Measurements from ENCODE around the gene HRC. TPM values are rescaled to one million over a fixed set of nuclear protein-coding genes. Genes with fewer than 3 reads are reported as not detected.
A peak's percentile ranks its signal among the peaks of the same experiment; 100 is the strongest.
"Not testable (repeated sequence)": the region's sequence is repeated elsewhere in the genome, so short reads cannot be mapped to it uniquely, and the experiment has no call there.

Gene HRC
- total RNA-seq, 2 experiments from 2014 or later = not detected

DNA sequence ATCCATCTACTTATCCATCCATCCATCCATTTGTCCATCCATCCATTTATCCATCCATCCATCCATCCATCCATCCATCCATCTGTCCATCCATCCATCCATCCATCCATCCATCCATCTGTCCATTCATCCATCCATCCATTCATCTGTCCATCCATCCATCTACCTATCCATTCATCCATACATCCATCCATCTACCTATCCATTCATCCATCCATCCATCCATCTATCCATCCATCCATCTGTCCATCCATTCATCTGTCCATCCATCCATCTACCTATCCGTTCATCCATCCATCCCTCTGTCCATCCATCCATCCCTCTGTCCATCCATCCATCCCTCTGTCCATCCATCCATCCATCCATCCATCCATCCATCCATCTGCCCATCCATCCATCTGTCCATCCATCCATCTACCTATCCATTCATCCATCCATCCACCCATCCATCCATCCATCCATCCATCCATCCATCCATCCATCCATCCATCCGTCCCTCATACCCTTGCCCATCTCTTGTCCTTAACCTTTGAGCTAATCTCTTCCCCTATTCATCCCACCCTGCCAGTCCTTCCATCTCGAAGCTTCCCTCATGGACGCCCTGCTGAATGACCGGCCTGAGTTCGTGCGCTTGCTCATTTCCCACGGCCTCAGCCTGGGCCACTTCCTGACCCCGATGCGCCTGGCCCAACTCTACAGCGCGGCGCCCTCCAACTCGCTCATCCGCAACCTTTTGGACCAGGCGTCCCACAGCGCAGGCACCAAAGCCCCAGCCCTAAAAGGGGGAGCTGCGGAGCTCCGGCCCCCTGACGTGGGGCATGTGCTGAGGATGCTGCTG lies 27.0 kb upstream of the HRC start:
- H3K27me3 Mint-ChIP-seq; H3K27ac Mint-ChIP-seq; H3K4me3 Mint-ChIP-seq; DNase-seq; CTCF ChIA-PET; H3K36me3 Mint-ChIP-seq (ENCODE audit: low read depth); H3K4me1 Mint-ChIP-seq; POLR2A ChIA-PET: not testable (repeated sequence)
- H3K9me3 Mint-ChIP-seq = peaks cover 11% of the 10 kb centered on the region

DNA sequence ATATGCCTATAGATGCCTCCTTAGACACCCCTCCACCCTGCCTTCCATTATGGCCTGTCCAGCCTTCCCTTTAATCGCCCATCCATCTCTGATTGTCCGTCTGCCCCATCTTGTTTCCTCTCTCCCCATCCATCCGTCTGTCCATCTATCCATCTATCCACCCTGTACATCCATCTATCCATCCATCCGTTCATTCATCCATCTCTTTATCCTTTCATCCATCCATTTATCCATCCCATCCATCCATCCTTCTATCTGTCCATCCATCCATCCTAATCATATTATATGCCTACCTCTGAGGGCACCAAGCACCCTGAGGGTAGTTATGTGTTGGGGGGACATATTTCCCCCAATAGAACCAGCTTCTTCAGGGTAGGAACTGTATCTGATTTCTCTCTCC lies 25.5 kb upstream of the HRC start:
- H3K36me3 Mint-ChIP-seq (ENCODE audit: low read depth) = no peaks in the 10 kb centered on the region
- H3K27me3 Mint-ChIP-seq = no peaks in the 10 kb centered on the region
- ChIA-PET CTCF (interaction anchor here (1.2 kb wide), 1 partner anchor 83 kb away, joined by 3 read pairs; no protein-coding TSS in a partner anchor), POLR2A (no interaction called here)
- no peak for DNase-seq
- H3K27ac Mint-ChIP-seq = no peak overlapping the region
- peaks cover 4% of the 10 kb centered on the region for H3K4me1 Mint-ChIP-seq
- peaks cover 8% of the 10 kb centered on the region for H3K9me3 Mint-ChIP-seq
- no peak overlapping the region for H3K4me3 Mint-ChIP-seq

DNA sequence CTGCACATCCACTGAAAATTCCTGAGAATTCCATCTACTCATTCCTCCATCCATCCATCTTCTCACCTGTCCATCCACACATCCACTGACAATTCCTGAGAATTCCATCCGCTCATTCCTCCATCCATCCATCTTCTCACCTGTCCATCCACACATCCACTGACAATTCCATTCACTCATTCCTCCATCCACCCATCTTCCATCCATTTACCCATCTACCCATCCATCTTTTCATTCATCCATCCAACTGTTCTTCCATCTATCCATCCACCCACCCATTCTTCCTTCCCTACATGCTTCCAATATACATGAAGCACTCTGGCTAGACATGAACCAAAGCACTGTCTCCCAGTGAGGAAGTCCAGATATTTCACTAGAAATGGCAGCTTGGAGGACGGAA lies 18.0 kb upstream of the HRC start:
- Mint-ChIP-seq H3K36me3 (ENCODE audit: low read depth) (no peaks in the 10 kb centered on the region), H3K27ac (no peak overlapping the region), H3K9me3 (no peaks in the 10 kb centered on the region), H3K4me1 (peaks cover 4% of the 10 kb centered on the region), H3K4me3 (no peak overlapping the region), H3K27me3 (no peaks in the 10 kb centered on the region)
- ChIA-PET POLR2A (no interaction called here), CTCF (no interaction called here)
- no peak for DNase-seq

DNA sequence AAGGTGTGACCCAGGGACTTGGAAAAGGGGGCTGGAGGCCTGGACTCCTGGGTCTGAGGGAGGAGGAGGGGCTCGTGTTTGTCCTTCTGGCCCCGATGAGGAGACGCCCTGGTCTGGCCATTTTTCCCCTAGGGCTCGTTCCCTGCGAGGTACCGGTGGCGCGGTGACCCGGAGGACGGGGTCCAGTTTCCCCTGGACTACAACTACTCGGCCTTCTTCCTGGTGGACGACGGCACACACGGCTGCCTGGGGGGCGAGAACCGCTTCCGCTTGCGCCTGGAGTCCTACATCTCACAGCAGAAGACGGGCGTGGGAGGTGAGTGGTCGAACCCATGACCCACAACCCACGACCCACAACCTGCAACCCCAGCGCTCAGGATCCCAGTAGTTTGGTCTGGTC lies 13.2 kb upstream of the HRC start:
- ChIA-PET POLR2A (no interaction called here), CTCF (no interaction called here)
- Mint-ChIP-seq H3K4me1 (no peaks in the 10 kb centered on the region), H3K4me3 (no peak overlapping the region), H3K27me3 (peaks cover 6% of the 10 kb centered on the region), H3K36me3 (ENCODE audit: low read depth) (no peaks in the 10 kb centered on the region), H3K9me3 (no peaks in the 10 kb centered on the region), H3K27ac (no peak overlapping the region)
- no peak for DNase-seq

DNA sequence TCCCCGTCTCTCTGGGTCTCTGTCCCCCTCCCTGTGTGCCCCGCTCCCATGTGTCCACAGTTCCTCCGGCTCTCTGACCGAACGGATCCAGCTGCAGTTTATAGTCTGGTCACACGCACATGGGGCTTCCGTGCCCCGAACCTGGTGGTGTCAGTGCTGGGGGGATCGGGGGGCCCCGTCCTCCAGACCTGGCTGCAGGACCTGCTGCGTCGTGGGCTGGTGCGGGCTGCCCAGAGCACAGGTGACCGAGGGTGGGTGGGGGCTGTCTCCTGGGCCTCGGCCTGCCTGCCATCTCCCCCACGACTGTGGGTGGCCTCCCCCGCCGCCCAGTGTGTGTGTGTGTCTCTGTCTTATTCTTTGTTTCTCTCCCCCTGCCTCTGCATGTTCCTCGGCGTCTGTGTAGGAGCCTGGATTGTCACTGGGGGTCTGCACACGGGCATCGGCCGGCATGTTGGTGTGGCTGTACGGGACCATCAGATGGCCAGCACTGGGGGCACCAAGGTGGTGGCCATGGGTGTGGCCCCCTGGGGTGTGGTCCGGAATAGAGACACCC lies 12.7 kb upstream of the HRC start:
- Mint-ChIP-seq H3K4me3 (no peak overlapping the region), H3K36me3 (ENCODE audit: low read depth) (no peaks in the 10 kb centered on the region), H3K27me3 (peaks cover 6% of the 10 kb centered on the region), H3K9me3 (no peaks in the 10 kb centered on the region), H3K4me1 (no peaks in the 10 kb centered on the region), H3K27ac (no peak overlapping the region)
- POLR2A ChIA-PET = no interaction called here
- CTCF ChIA-PET = no interaction called here
- no peak for DNase-seq

DNA sequence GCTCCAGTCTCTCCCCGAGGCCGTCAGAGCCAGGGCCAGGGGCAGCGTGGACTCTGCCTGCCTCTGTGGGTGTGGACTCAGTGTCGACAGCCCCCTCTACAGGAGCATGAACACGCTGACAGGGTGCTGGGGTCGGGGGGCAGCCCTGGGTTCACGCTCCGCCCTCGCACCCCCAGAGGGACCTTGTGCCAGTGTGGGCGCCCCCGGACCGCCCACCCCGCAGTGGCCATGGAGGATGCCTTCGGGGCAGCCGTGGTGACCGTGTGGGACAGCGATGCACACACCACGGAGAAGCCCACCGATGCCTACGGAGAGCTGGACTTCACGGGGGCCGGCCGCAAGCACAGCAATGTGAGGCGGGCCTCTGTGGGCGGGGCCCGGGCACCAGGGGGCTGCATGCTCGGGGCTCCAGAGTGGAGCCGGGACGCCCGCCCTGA lies 10.7 kb upstream of the HRC start:
- Mint-ChIP-seq H3K9me3 (no peaks in the 10 kb centered on the region), H3K4me3 (no peak overlapping the region), H3K36me3 (ENCODE audit: low read depth) (no peaks in the 10 kb centered on the region), H3K27me3 (peaks cover 8% of the 10 kb centered on the region), H3K4me1 (no peaks in the 10 kb centered on the region), H3K27ac (no peak overlapping the region)
- POLR2A ChIA-PET = no interaction called here
- no peak for DNase-seq
- CTCF ChIA-PET = no interaction called here

DNA sequence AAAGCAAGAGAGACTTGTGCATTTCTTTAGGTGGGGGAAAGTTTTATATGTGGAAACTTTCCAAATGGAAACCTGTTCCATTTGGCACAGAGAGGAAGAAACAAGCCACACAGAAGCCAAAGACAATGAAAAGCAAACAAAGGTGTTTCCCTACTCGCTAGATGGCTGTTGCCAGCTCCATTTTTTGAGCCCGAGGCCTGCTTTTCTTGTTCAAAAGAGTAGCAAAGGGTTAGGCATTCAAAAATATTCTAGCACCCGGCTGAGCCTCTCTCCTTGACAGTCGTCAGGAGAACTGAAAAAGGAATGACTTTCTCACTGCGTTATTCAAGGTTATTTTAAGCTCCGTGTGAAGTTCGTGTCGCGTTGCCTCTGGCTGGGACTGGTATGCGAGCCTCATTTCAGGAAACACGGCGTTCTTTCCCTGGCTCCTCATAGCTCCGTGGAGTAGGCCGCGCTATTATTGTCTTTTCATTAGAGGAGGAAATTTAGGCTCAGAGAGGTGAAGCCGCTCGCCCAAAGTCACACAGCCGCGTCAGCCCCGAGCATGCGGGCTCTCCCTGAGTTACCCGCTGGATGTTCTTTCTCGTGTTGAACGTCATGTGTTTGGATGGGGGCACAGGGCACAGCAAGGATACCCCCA lies 10.0 kb upstream of the HRC start:
- Mint-ChIP-seq H3K4me1 (no peaks in the 10 kb centered on the region), H3K36me3 (ENCODE audit: low read depth) (no peaks in the 10 kb centered on the region), H3K27me3 (peaks cover 14% of the 10 kb centered on the region), H3K27ac (no peak overlapping the region), H3K9me3 (no peaks in the 10 kb centered on the region), H3K4me3 (no peak overlapping the region)
- ChIA-PET POLR2A (no interaction called here), CTCF (interaction anchor here (1.0 kb wide), 1 partner anchor 34 kb away, joined by 4 read pairs; no protein-coding TSS in a partner anchor)
- no peak for DNase-seq

DNA sequence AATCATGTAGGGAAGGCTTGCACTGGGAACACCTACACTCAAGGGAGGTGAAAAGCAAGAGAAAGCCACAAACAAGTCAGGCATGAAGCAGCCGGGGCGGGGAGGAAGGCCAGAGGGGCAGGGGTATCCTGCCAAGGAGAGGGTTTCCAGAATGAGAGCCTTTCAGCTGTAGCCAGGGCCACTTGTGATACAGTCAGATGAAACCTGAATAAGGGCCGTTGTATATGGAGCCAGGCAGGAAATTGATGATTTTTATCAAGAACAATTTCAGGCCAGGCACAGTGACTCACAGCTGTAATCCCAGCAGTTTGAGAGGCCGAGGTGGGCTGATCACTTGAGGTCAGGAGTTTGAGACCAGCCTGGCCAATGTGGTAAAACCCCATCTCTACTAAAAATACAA lies 6.8 kb upstream of the HRC start:
- peaks cover 4% of the 10 kb centered on the region for H3K4me1 Mint-ChIP-seq
- H3K27me3 Mint-ChIP-seq = peaks cover 34% of the 10 kb centered on the region
- DNase-seq = no peak
- POLR2A ChIA-PET = no interaction called here
- no peaks in the 10 kb centered on the region for H3K9me3 Mint-ChIP-seq
- no peak overlapping the region for H3K4me3 Mint-ChIP-seq
- CTCF ChIA-PET = no interaction called here
- no peaks in the 10 kb centered on the region for H3K36me3 Mint-ChIP-seq (ENCODE audit: low read depth)
- H3K27ac Mint-ChIP-seq = no peak overlapping the region

DNA sequence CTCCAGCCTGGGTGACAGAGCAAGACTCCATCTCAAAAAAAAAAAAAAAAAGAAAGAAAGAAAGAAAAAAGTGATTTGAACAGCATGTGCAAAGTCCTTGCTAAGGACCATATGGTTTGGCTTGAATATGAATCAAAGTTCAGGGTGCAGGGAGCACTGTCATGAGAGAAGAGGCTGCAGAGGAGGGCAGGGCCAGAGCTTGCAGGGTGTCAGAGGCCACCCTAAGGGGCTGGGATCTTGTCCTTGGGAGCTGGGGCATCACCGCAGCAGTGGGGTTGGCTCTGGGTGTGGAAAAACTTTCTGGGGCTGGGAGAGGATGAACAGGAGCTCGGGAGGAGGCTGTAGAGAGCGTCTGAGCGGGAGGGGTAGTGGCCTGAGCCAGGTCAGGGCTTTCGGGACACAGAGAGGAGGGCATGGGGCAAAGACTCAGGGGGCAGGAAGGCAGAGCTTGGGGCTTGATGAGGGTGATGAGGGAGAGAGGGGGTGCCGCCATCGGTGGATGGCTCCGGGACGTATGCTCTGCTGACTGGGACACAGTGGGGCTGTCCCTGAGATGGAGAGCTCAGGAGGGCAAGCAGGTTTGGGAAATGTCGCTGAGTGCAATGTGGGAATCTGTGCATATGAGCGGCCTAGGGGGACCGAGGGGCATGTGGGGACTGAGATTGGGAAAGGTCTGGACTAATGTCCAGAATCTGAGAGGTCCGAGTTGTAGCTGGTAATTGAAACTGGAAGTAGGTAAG lies 5.4 kb upstream of the HRC start:
- DNase-seq = no peak
- POLR2A ChIA-PET = no interaction called here
- CTCF ChIA-PET = interaction anchor here (0.6 to 1.0 kb wide), 6 partner anchors 21 to 1161 kb away, joined by 3 to 5 read pairs (median 3); partner anchors contain the start of gene LIN7B
- Mint-ChIP-seq H3K4me3 (no peak overlapping the region), H3K27ac (no peak overlapping the region), H3K9me3 (no peaks in the 10 kb centered on the region), H3K36me3 (ENCODE audit: low read depth) (no peaks in the 10 kb centered on the region), H3K4me1 (peaks cover 4% of the 10 kb centered on the region), H3K27me3 (peaks cover 36% of the 10 kb centered on the region)

DNA sequence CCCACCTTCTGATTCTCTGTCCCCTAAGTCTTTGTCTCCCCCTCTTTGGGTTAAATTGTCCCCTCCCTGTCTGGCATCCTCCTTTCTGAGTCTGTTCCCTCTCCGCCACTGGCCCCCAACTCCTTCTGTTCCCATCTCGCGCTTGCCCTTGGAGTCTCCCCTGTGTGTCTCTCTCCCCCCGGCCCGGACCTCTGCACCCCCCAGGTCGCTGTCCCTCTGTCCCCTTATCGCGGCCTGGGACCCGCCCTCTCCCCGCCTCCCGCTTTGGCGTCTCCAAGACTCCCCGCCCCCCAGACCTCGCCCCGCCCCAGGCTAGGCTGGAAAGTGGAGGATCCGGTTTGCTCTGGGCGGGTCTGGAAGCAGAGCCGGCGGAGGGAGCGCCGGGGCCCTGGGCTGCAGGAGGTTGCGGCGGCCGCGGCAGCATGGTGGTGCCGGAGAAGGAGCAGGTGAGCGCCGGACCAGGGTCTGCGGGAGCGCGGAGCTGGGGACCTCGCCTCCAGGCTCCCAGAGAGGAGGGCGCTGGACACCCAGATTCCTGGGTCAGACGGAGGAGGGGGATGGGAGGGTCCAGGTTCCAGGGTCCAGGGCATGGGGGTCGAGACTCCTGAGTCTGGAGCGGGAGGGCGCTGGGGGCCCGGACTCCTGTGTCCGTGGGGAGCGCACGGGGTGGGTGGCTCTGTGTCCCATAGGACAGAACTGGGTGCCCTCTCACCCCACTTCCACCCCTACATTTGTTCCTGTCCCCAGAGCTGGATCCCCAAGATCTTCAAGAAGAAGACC lies 2.4 kb upstream of the HRC start, which contains the start of gene TRPM4:
Gene TRPM4, plus strand, starts transcription at position 348 of the 780 bp plus-strand sequence. Its CDS starts 75 bp downstream, at position 423.
- H3K4me1 Mint-ChIP-seq = peaks cover 4% of the 10 kb centered on the region
- no peak within 1 kb of the TSS for H3K27ac Mint-ChIP-seq
- H3K4me3 Mint-ChIP-seq = no peak within 1 kb of the TSS
- peak; percentile 49 for DNase-seq
- ChIA-PET CTCF (no interaction called here), POLR2A (no interaction called here)
- no peaks in the 10 kb centered on the region for H3K9me3 Mint-ChIP-seq
- H3K27me3 Mint-ChIP-seq = peaks cover 51% of the 10 kb centered on the region
- no peaks in the 10 kb centered on the region for H3K36me3 Mint-ChIP-seq (ENCODE audit: low read depth)

DNA sequence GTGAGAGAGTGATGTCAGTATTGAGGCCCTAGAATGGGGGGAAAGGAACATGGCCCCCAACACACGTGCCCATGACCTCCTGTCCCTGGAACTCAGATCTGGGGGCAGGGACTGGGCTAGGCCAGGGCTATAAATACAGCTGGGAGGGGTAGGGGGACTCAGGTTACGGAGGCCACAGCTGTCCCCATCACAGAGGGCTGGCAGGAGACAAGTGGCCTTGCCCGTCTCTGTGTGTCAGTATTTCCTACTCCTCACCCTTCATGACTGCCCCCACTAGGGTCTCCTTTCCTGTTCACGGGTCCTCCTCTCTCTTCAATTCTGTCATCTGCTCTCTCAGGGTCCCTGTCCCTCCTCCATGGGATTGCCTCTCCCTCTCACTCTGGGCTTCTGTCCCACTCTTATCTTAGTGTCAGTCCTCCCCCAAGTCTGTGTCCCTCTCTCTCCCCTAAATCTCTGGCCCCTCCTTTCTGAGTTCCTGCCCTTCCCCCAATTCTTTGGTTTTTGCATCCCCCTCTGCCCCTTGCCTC lies 687 bp upstream of the HRC start:
- POLR2A ChIA-PET = no interaction called here
- no peak overlapping the region for H3K27ac Mint-ChIP-seq
- CTCF ChIA-PET = interaction anchor here (1.3 kb wide), 1 partner anchor 163 kb away, joined by 3 read pairs; the partner anchor contains the start of genes GYS1 and RUVBL2
- DNase-seq = no peak
- H3K9me3 Mint-ChIP-seq = no peaks in the 10 kb centered on the region
- H3K27me3 Mint-ChIP-seq = peaks cover 66% of the 10 kb centered on the region
- H3K36me3 Mint-ChIP-seq (ENCODE audit: low read depth) = peaks cover 5% of the 10 kb centered on the region
- H3K4me3 Mint-ChIP-seq = no peak overlapping the region
- peaks cover 11% of the 10 kb centered on the region for H3K4me1 Mint-ChIP-seq

DNA sequence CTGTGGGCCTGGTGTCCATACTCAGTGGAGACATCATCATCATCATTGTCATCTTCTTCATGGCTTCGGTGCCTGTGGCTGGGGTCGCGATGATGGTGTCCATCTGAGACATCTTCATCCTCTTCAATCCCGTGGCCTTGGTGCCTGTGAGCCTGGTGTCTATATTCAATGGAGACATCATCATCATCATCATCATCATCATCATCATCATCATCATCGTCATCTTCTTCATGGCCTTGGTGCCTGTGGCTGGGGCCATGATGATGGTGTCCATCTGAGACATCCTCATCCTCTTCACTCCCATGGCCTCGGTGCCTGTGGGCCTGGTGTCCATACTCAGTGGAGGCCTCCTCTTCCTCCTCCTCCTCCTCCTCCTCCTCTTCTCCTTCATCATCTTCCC lies 917 bp downstream of the HRC start:
- no peak for DNase-seq
- POLR2A ChIA-PET = no interaction called here
- Mint-ChIP-seq H3K4me1 (peaks cover 22% of the 10 kb centered on the region), H3K4me3 (no peak overlapping the region), H3K36me3 (ENCODE audit: low read depth) (peaks cover 6% of the 10 kb centered on the region), H3K27me3 (peaks cover 68% of the 10 kb centered on the region), H3K9me3 (no peaks in the 10 kb centered on the region), H3K27ac (no peak overlapping the region)
- CTCF ChIA-PET = interaction anchor here (1.3 kb wide), 1 partner anchor 161 kb away, joined by 3 read pairs; the partner anchor contains the start of genes GYS1 and RUVBL2
